Endothelial cell of umbilical vein (primary cell): ENCODE results near the gene PGM2L1.

Source experiments
- EZH2 ChIP-seq: IDR thresholded peaks from 2 replicates; pipeline ENCODE4 v1.6.1; 2012; ENCODE audit warnings: borderline replicate concordance, low read depth, mild to moderate bottlenecking, moderate library complexity, low read length, inconsistent platforms; ENCODE audit not compliant: severe bottlenecking
- FOS ChIP-seq: IDR thresholded peaks from 2 replicates; pipeline ENCODE4 v1.6.1; 2011; ENCODE audit warnings: mild to moderate bottlenecking, low read length, moderate library complexity, borderline replicate concordance; ENCODE audit not compliant: insufficient read depth
- JUN ChIP-seq: IDR thresholded peaks from 2 replicates; pipeline ENCODE4 v1.6.1; 2011; ENCODE audit warnings: borderline replicate concordance, low read depth; ENCODE audit not compliant: insufficient read length, insufficient read depth
- TF ChIP-seq, protein P1 (sequence below): IDR thresholded peaks from 2 replicates; pipeline ENCODE4 v1.6.1; 2011; ENCODE audit not compliant: insufficient read depth, insufficient read length
- TF ChIP-seq, protein P2 (sequence below), 2 donors: IDR thresholded peaks; 1 replicate in 1 of 2; 2 replicates in 1 of 2; pipeline ENCODE4 v1.5.1; 2011; ENCODE audit warnings: low read length in 2 of 2, mild to moderate bottlenecking in 2 of 2, moderate library complexity in 2 of 2, control low read depth in 1 of 2, inconsistent platforms in 1 of 2, low read depth in 1 of 2; ENCODE audit not compliant: insufficient read depth in 1 of 2; ENCODE audit errors: extremely low read depth in 1 of 2

DNA sequence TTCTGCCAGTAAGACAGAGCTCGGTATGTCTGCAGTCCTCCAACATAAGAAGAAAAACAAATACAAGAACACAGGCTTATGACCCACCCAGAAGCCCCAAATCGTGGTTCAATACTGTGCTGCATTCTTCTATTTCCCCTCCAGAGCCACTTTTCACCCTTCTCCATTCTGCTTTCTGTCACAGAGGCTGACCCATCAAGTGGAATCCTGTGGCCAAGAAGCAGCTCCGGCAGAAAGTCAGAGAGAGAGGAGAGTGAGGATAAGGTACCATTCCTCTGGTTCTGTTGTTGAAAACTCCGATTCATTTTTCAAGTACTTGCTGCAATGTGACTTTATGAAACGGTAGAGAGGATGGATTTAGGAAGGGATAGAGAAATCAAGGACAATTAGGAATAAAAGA, 30.4 kb downstream of the PGM2L1 start:
- TF ChIP-seq, protein P1, sequence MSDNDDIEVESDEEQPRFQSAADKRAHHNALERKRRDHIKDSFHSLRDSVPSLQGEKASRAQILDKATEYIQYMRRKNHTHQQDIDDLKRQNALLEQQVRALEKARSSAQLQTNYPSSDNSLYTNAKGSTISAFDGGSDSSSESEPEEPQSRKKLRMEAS, result no peak
- TF ChIP-seq, protein P2, sequence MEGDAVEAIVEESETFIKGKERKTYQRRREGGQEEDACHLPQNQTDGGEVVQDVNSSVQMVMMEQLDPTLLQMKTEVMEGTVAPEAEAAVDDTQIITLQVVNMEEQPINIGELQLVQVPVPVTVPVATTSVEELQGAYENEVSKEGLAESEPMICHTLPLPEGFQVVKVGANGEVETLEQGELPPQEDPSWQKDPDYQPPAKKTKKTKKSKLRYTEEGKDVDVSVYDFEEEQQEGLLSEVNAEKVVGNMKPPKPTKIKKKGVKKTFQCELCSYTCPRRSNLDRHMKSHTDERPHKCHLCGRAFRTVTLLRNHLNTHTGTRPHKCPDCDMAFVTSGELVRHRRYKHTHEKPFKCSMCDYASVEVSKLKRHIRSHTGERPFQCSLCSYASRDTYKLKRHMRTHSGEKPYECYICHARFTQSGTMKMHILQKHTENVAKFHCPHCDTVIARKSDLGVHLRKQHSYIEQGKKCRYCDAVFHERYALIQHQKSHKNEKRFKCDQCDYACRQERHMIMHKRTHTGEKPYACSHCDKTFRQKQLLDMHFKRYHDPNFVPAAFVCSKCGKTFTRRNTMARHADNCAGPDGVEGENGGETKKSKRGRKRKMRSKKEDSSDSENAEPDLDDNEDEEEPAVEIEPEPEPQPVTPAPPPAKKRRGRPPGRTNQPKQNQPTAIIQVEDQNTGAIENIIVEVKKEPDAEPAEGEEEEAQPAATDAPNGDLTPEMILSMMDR (IDR thresholded peaks at IDR 0.05; ENCODE audit: extremely low read depth in 1 of 2, insufficient read depth in 1 of 2, low read depth in 1 of 2, low read length in 2 of 2), result no peak
- TF ChIP-seq EZH2, result no peak
- TF ChIP-seq FOS, result no peak
- no peak for TF ChIP-seq JUN
